Measurements from ENCODE around the gene HSPG2.

GRCh38 chr1:21849909-21850576 is 87.1 kb downstream of the HSPG2 start:
- TF ChIP-seq ZFP62 (CRISPR knock-in tag; IDR thresholded peaks at IDR 0.05) (no peak), ZBTB4 (CRISPR knock-in tag; IDR thresholded peaks at IDR 0.05; ENCODE audit: borderline replicate concordance) (no peak)
